HT-29 (cell line): ENCODE results near the gene TMEM128. TPM values are rescaled to one million over a fixed set of nuclear protein-coding genes. Genes with fewer than 3 reads are reported as not detected.
"Not testable (repeated sequence)": the region's sequence is repeated elsewhere in the genome, so short reads cannot be mapped to it uniquely, and the experiment has no call there.

Experiments
- DNase-seq: peaks from one replicate; pipeline ENCODE4 v3.0.0-alpha.2; 2015; ENCODE audit warnings: low spot score
- total RNA-seq: library from RNA; depleted of rRNA; stranded (reverse); fragments of >200 nt; shearing (Covaris generic); gene quantifications from 2 replicates; pipeline ENCODE4 v1.2.3, GENCODE V29; 2014; rRNA removed

The TMEM128 gene
- total RNA-seq, 1 experiment from 2014 or later = 14.4 TPM

DNA sequence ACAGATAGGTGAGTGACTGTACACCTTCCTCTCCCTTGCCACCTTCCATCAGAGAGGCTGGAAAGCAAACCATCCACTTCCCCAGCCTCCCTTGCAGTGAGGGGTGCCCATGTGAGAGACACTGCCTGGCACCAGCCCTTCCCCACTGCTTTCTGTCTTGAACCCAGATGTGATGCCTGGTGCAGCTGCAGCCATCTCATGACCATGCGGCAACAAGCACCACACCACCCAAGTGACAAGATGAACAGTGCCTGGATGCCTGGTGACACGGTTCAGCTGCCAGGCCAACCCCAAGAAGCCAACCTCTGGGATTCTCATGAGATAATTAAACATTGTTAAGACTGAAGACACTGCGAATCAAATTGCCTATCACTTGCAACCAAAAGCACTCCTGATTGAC lies 52.7 kb downstream of the TMEM128 start:
- no peak for DNase-seq

DNA sequence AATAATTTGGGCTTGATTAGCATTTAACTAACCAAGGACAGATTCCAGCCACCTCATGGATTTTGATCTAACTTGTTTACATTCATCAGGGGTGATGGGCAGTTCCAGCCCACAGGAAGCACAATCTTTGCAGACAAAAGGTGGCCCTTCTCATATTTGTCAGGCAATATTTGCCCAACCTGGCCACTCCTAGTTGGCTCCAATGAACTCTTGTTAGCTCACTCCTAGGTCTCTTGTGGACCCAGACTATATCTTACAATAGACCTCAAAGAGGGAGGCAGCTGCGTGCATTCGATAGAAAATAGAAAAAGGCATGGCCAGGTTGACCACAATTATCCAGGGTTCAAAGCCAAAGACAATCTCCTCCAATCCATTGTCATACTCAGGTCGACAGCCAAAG lies 59.5 kb downstream of the TMEM128 start:
- not testable (repeated sequence) for DNase-seq

Other genes with a start within 250 kb of the TMEM128 start
- gene OTOP1, start 21.3 kb downstream of the TMEM128 start, total RNA-seq = not detected in 2 replicates
- gene LYAR, start 41.9 kb upstream of the TMEM128 start, total RNA-seq = 21.0 and 25.4 TPM in 2 replicates
- 3.3 and 7.3 TPM in 2 replicates for gene ZBTB49, start 42.0 kb upstream of the TMEM128 start, total RNA-seq
- gene NSG1, start 138.9 kb upstream of the TMEM128 start, total RNA-seq = not detected in 2 replicates